GM12892 (cell line): Measurements from ENCODE around the gene CLEC3B.

ENCODE experiments used
- DNase-seq: peaks from one replicate; pipeline ENCODE4 v3.0.0; 2011; ENCODE audit not compliant: insufficient read length
- FAIRE-seq: peaks from 2 replicates; lab custom pipeline; 2011; peaks lifted over from hg19 to GRCh38; lab: Jason Lieb, UNC
- POLR2A ChIP-seq: IDR thresholded peaks from 2 replicates; pipeline ENCODE4 v1.6.1; 2011; ENCODE audit warnings: low read depth, low read length, control low read depth
- POLR2AphosphoS5 ChIP-seq: IDR thresholded peaks from 2 replicates; pipeline ENCODE4 v1.6.1; 2011; ENCODE audit warnings: low read depth, low read length, control low read depth
- TAF1 ChIP-seq: IDR thresholded peaks from 2 replicates; pipeline ENCODE4 v1.6.1; 2011; ENCODE audit warnings: low read depth, mild to moderate bottlenecking, control low read depth, low read length, borderline replicate concordance

CLEC3B gene

GRCh38 chr3:45079715-45080114, 53.6 kb downstream of the CLEC3B start:
- TF ChIP-seq POLR2A (no peak), POLR2AphosphoS5 (no peak)
- DNase-seq (no peak), FAIRE-seq (no peak)

- DNase-seq (no peak), FAIRE-seq (no peak)
- TF ChIP-seq POLR2A (no peak), POLR2AphosphoS5 (no peak), TAF1 (no peak)
These were observed 54.7 kb downstream of the CLEC3B start for GRCh38 chr3:45080824-45081223.

- DNase-seq (no peak), FAIRE-seq (no peak)
- no peak for TF ChIP-seq POLR2AphosphoS5
- TF ChIP-seq TAF1 = no peak
- no peak for TF ChIP-seq POLR2A
These were observed 55.5 kb downstream of the CLEC3B start for GRCh38 chr3:45081506-45082141.

- FAIRE-seq (no peak), DNase-seq (no peak)
- TF ChIP-seq TAF1 = no peak
- TF ChIP-seq POLR2AphosphoS5 = no peak
- TF ChIP-seq POLR2A = no peak
These were observed 56.0 kb downstream of the CLEC3B start for GRCh38 chr3:45082142-45082538.

GRCh38 chr3:45083023-45083422, 56.9 kb downstream of the CLEC3B start:
- no peak for DNase-seq
- no peak for FAIRE-seq
- TF ChIP-seq POLR2AphosphoS5 = no peak
- no peak for TF ChIP-seq POLR2A
- TF ChIP-seq TAF1 = no peak

GRCh38 chr3:45084361-45084760, 58.3 kb downstream of the CLEC3B start:
- FAIRE-seq = no peak
- no peak for DNase-seq
- TF ChIP-seq TAF1 = no peak
- TF ChIP-seq POLR2AphosphoS5 = no peak
- no peak for TF ChIP-seq POLR2A

- DNase-seq = no peak
- no peak for FAIRE-seq
- TF ChIP-seq TAF1 = no peak
- no peak for TF ChIP-seq POLR2A
These were observed 59.0 kb downstream of the CLEC3B start for GRCh38 chr3:45084820-45085816.
